ENCODE measurements around the gene SPACA9. TPM values are rescaled to one million over a fixed set of nuclear protein-coding genes. Genes with fewer than 3 reads are reported as not detected.

The SPACA9 gene
- total and polyA plus RNA-seq, 2 experiments from 2014 or later = 1.1 to 1.5 TPM

GRCh38 chr9:132905726-132906125 is 27.0 kb downstream of the SPACA9 start (continued):
- no peak for TF ChIP-seq REST (IDR thresholded peaks at IDR 0.05; ENCODE audit: unreplicated experiment)
- no peak for TF ChIP-seq ETS1 (IDR thresholded peaks at IDR 0.05)
- no peak for TF ChIP-seq JUNB (IDR thresholded peaks at IDR 0.05; ENCODE audit: unreplicated experiment)
- TF ChIP-seq CTCF (conservative IDR thresholded peaks at IDR 0.05; ENCODE audit: low read depth in 2 of 2) = no peak
- TF ChIP-seq EZH2 (IDR thresholded peaks at IDR 0.05; ENCODE audit: low read depth, unreplicated experiment) = no peak

GRCh38 chr9:132908635-132909034 is 29.9 kb downstream of the SPACA9 start:
- Histone ChIP-seq H3K4me1 (ENCODE audit: insufficient read depth) (peaks cover 12% of the 10 kb centered on the region), H3K9me2 (ENCODE audit: insufficient read depth) (no peaks in the 10 kb centered on the region), H3K36me3 (ENCODE audit: insufficient read depth) (peaks cover 11% of the 10 kb centered on the region), H3K27me3 (ENCODE audit: insufficient read depth) (no peaks in the 10 kb centered on the region), H3F3A (replicated peaks; ENCODE audit: low read depth) (0 out of 2 replicates have a peak, but pooled peaks cover 5% of the 10 kb centered on the region), H3K4me3 (no peak overlapping the region), H3K4me2 (no peak overlapping the region), H3K27ac (ENCODE audit: low read depth) (no peak overlapping the region), H3K79me2 (replicated peaks; ENCODE audit: insufficient read depth) (no peaks in the 10 kb centered on the region), H2AFZ (no peak overlapping the region), H4K20me1 (replicated peaks; ENCODE audit: insufficient read depth) (0 out of 2 replicates have a peak, but pooled peaks cover 7% of the 10 kb centered on the region)
- Mint-ChIP-seq H3K4me1 (peaks cover 12% of the 10 kb centered on the region), H3K36me3 (ENCODE audit: low read depth) (peaks cover 21% of the 10 kb centered on the region), H3K27ac (no peak overlapping the region), H3K27me3 (ENCODE audit: insufficient read depth, low read depth, poor library complexity) (peaks cover 4% of the 10 kb centered on the region), H3K9me3 (no peaks in the 10 kb centered on the region), H3K4me3 (no peak overlapping the region)
- DNase-seq (ENCODE audit: low spot score) = no peak
- ATAC-seq = no peak
- TF ChIP-seq EZH2 (IDR thresholded peaks at IDR 0.05; ENCODE audit: low read depth, unreplicated experiment) (no peak), EZH2phosphoT487 (IDR thresholded peaks at IDR 0.05; ENCODE audit: unreplicated experiment) (no peak), STAT1 (IDR thresholded peaks at IDR 0.05; ENCODE audit: unreplicated experiment) (no peak), CTCF (conservative IDR thresholded peaks at IDR 0.05; ENCODE audit: low read depth in 2 of 2) (no peak), POLR2AphosphoS5 (IDR thresholded peaks at IDR 0.05; ENCODE audit: low read depth) (no peak), ETS1 (IDR thresholded peaks at IDR 0.05) (no peak), ZNF114 (CRISPR knock-in tag; IDR thresholded peaks at IDR 0.05) (no peak), NANOG (IDR thresholded peaks at IDR 0.05; ENCODE audit: borderline replicate concordance) (no peak), ZNF331 (CRISPR knock-in tag; IDR thresholded peaks at IDR 0.05; ENCODE audit: low read depth) (no peak), CREB1 (CRISPR knock-in tag; IDR thresholded peaks at IDR 0.05; ENCODE audit: low read depth) (no peak), REST (IDR thresholded peaks at IDR 0.05; ENCODE audit: unreplicated experiment) (no peak)

Data from GM23338 (cell line).